NCI-H526 (cell line): ENCODE measurements around the gene MMP24OS.

Experiments
- DNase-seq, 2 experiments: peaks; one replicate each; lab custom pipeline; 2025; lab: John Stamatoyannopoulos, UW

The MMP24OS gene

GRCh38 chr20:35252037-35252461 is 25.9 kb downstream of the MMP24OS start:
- no peak for DNase-seq

GRCh38 chr20:35251613-35251940 is 26.3 kb downstream of the MMP24OS start:
- DNase-seq: no peak

- DNase-seq: no peak
Measured at GRCh38 chr20:35248641-35249475, 29.1 kb downstream of the MMP24OS start.

- no peak for DNase-seq
Measured at GRCh38 chr20:35246723-35247122, 31.2 kb downstream of the MMP24OS start.

- no peak for DNase-seq
Measured at GRCh38 chr20:35243986-35244385, 33.9 kb downstream of the MMP24OS start.

- DNase-seq: no peak
Measured at GRCh38 chr20:35243317-35243716, 34.6 kb downstream of the MMP24OS start.

- DNase-seq: no peak
Measured at GRCh38 chr20:35240811-35241293, 37.1 kb downstream of the MMP24OS start.

GRCh38 chr20:35240083-35240810 is 37.7 kb downstream of the MMP24OS start:
- DNase-seq: no peak

- no peak for DNase-seq
Measured at GRCh38 chr20:35238735-35239134, 39.2 kb downstream of the MMP24OS start.

GRCh38 chr20:35238170-35238569 is 39.8 kb downstream of the MMP24OS start:
- no peak for DNase-seq

GRCh38 chr20:35237486-35237885 is 40.4 kb downstream of the MMP24OS start:
- no peak for DNase-seq

GRCh38 chr20:35235881-35236280 is 42.0 kb downstream of the MMP24OS start:
- no peak for DNase-seq

- DNase-seq: no peak
Measured at GRCh38 chr20:35232575-35232974, 45.3 kb downstream of the MMP24OS start.

- peak; percentile 27 to 77 for DNase-seq
Measured at GRCh38 chr20:35226884-35227681, 50.8 kb downstream of the MMP24OS start.
